ENCODE measurements around the gene PHPT1.
"Not testable (repeated sequence)": the region's sequence is repeated elsewhere in the genome, so short reads cannot be mapped to it uniquely, and the experiment has no call there.

The PHPT1 gene

DNA sequence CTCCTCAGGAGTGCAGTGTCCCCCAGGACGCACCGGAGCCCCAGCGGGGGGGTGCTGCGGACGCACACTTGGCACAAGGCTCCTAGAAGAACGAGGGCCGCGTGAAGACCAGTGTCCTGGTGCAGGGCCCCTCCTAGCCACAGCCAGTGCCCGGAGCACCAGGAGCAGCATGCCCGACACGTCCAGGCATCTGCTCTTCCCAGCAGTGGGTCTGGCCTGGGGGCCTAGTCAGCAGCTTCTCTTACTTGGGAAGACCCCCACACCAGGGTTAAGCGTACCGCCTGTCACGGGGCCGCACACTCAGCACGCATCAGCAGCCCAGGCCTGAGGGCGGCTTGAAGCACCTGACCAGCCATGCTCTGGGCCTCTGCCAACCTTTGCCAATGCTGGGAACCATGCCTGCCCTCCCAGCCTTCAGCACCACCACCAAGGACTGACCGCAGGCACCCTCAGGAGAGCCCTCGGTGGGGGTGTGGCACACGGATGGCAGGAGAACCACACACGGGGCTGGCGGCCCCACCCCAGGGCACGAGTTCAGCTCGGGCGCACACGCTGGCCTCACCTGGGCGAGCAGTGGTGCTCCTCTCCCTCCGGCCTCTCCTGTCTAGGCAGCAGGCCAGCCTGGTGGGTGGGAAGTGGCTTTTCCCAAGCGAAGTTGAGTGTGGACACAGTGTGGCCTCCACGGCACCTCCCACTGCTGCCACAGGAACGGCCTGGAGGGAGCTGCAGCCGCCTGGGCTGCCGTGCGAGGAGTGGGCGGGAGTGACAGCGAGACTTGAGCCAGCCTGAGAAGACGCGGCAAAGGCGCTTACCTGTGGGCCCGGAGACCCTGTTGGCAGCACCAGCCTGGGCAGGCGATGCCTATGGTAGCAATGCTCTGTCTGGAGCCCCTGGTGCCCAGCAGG lies 19.0 kb upstream of the PHPT1 start:
- Histone ChIP-seq H3K9me3 (no peaks in the 10 kb centered on the region), H3K36me3 (peaks cover 47 to 89% (median 74%) of the 10 kb centered on the region in 3 donors), H3K27ac (no peak overlapping the region), H3K4me3 (no peak overlapping the region), H3K27me3 (no peaks in the 10 kb centered on the region), H3K4me1 (no peaks in the 10 kb centered on the region)
- peak in 1 of 2 donors; percentile 68 for DNase-seq
- TF ChIP-seq, protein P1, sequence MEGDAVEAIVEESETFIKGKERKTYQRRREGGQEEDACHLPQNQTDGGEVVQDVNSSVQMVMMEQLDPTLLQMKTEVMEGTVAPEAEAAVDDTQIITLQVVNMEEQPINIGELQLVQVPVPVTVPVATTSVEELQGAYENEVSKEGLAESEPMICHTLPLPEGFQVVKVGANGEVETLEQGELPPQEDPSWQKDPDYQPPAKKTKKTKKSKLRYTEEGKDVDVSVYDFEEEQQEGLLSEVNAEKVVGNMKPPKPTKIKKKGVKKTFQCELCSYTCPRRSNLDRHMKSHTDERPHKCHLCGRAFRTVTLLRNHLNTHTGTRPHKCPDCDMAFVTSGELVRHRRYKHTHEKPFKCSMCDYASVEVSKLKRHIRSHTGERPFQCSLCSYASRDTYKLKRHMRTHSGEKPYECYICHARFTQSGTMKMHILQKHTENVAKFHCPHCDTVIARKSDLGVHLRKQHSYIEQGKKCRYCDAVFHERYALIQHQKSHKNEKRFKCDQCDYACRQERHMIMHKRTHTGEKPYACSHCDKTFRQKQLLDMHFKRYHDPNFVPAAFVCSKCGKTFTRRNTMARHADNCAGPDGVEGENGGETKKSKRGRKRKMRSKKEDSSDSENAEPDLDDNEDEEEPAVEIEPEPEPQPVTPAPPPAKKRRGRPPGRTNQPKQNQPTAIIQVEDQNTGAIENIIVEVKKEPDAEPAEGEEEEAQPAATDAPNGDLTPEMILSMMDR (IDR thresholded peaks at IDR 0.05): no peak
- intact Hi-C loops (cut with DNase I; ENCODE audit: low total_unique reads): no loop called here

DNA sequence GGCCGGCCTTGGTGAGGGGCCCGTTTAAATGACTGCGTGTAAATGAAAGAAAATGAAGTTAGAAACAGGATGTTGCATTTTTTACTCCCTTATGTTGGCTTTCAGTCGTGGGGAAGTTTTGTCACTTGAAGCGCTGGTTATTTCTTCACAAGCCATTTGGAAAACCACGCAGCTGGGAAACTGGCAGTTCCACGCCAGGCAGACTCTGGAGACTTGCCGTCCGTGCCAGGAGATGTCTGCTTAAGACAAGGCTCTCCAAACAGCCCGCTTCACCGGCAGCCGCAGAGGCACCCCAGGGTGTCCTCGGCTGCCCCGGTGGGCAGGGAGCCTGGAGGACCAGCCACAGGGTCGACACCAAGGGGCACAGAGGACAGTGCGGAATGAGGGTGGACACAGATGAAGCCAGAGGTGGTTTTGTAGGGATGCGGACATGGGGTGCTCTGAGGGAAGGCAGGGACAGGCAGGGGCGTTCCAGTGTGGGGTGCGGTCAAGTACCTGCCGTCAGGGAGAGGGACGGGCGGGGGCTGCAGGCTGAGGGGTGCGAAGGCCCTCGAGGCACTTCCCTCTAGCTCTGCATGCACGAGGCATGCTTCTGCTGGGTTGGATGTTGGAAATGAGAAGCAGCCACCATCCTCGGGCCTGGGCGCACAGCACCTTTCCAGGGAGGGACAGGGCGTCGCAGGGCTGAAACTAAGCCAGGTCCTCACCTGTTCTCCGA lies 18.0 kb upstream of the PHPT1 start:
- H3K27me3 ChIP-seq: no peaks in the 10 kb centered on the region
- H3K4me3 ChIP-seq: no peak overlapping the region
- peak in 1 of 2 donors; percentile 51 for DNase-seq
- intact Hi-C loops (cut with DNase I; ENCODE audit: low total_unique reads): no loop called here
- no peak overlapping the region for H3K27ac ChIP-seq
- no peaks in the 10 kb centered on the region for H3K9me3 ChIP-seq
- H3K36me3 ChIP-seq: peaks cover 38 to 89% (median 64%) of the 10 kb centered on the region in 3 donors
- TF ChIP-seq, protein P1 (IDR thresholded peaks at IDR 0.05): no peak
- H3K4me1 ChIP-seq: no peaks in the 10 kb centered on the region

DNA sequence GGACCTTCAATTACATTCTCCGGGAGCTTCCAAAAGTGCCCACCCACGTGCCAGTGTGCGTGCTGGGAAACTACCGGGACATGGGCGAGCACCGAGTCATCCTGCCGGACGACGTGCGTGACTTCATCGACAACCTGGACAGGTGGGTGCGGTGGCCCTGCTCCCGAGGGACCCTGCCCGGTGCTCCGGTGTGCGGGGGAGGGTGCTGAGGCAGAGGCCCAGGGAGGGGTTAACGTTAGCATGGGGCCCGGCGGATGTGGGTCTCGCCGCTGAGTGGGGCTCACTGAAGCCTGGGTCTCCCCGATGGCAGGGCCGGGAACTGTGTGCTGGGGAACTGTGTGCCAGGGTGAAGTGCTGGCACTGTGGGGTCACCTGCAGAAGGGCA lies 17.5 kb upstream of the PHPT1 start:
- intact Hi-C loops (cut with DNase I; ENCODE audit: low total_unique reads): no loop called here
- H3K4me3 ChIP-seq: no peak overlapping the region
- H3K4me1 ChIP-seq: no peaks in the 10 kb centered on the region
- H3K27ac ChIP-seq: no peak overlapping the region
- no peaks in the 10 kb centered on the region for H3K27me3 ChIP-seq
- H3K36me3 ChIP-seq: peaks cover 36 to 89% (median 59%) of the 10 kb centered on the region in 3 donors
- TF ChIP-seq, protein P1 (IDR thresholded peaks at IDR 0.05): no peak
- no peaks in the 10 kb centered on the region for H3K9me3 ChIP-seq
- DNase-seq: peak in 1 of 2 donors; percentile 65

DNA sequence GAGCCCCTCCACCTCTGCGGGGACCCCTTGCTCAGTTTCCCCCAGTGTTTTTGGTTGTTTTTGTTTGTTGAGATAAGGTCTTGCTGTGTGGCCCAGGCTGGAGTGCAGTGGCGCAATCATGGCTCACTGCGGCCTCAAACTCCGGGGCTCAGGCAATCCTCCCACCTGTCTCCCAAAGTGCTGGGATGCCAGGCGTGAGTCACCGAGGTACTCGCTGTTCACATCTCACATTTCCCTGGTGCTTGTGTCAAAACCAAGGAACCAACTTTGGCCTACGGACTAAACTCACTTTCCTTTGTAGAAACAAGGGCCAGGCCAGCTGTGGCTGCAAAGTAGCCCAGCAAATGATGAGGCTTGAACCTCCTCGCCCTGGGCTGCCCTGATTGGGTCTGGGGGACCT lies 16.6 kb upstream of the PHPT1 start:
- no peak overlapping the region for H3K4me3 ChIP-seq
- peaks cover 36 to 90% (median 58%) of the 10 kb centered on the region in 3 donors for H3K36me3 ChIP-seq
- DNase-seq: no peak
- TF ChIP-seq, protein P1 (IDR thresholded peaks at IDR 0.05): no peak
- intact Hi-C loops (cut with DNase I; ENCODE audit: low total_unique reads): no loop called here
- H3K9me3 ChIP-seq: no peaks in the 10 kb centered on the region
- no peak overlapping the region for H3K27ac ChIP-seq
- H3K27me3 ChIP-seq: no peaks in the 10 kb centered on the region
- no peaks in the 10 kb centered on the region for H3K4me1 ChIP-seq

DNA sequence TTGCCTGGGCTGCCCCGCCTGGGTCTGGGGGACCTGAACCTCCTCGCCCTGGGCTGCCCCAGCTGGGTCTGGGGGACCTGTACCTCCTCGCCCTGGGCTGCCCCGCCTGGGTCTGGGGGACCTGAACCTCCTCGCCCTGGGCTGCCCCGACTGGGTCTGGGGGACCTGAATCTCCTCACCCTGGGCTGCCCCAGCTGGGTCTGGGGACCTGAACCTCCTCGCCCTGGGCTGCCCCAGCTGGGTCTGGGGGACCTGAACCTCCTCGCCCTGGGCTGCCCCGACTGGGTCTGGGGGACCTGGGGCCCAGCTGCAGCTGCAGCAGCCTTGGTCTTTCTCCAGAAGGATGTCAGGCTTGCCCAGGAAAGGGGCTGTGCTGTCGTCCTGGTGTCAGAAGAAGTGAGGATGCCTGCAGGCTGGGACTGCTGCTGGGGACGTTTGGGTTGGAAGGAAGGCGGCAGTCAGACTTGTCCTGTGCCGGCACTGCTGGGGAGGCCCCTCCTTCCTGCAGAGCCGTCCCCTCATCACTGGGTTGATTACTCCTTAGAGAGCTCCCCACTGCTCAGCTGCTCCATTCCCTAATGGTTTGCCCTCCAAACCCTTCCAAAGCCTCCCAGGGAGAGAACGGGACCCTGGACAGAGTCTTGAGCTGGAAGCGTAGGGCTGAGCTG lies 15.7 kb upstream of the PHPT1 start:
- H3K9me3 ChIP-seq; H3K27me3 ChIP-seq; DNase-seq; H3K4me1 ChIP-seq; H3K27ac ChIP-seq; intact Hi-C loops (cut with DNase I; ENCODE audit: low total_unique reads); H3K4me3 ChIP-seq: not testable (repeated sequence)
- peaks cover 36 to 90% (median 57%) of the 10 kb centered on the region in 3 donors for H3K36me3 ChIP-seq
